Coronary artery (tissue), 2 donors: Measurements from ENCODE around the gene NAV3.

Experiments
- DNase-seq: peaks from one replicate; pipeline ENCODE4 v3.0.0-alpha.2; 2017; ENCODE audit warnings: low spot score
- H3K27ac ChIP-seq, 2 donors: fragments of 200-600 bp; sonication (generic); one replicate each; pipeline ENCODE4 v1.5.1; 2016 to 2019
- H3K4me3 ChIP-seq: fragments of 200-600 bp; sonication (generic); 2 replicates; pipeline ENCODE4 v1.5.1; 2016; ENCODE audit warnings: mild to moderate bottlenecking, moderate library complexity
- CTCF ChIP-seq: fragments of 200-600 bp; sonication (generic); IDR thresholded peaks from one replicate; pipeline ENCODE4 v1.5.1; 2019; ENCODE audit warnings: antibody characterized with exemption

The NAV3 gene

GRCh38 chr12:78085542-78086182, 255.0 kb downstream of the NAV3 start:
- DNase-seq, result no peak
- TF ChIP-seq CTCF, result no peak
- Histone ChIP-seq H3K27ac (no peak overlapping the region), H3K4me3 (no peak overlapping the region)

- no peak for DNase-seq
- no peak for TF ChIP-seq CTCF
- H3K27ac ChIP-seq, result no peak overlapping the region
- no peak overlapping the region for H3K4me3 ChIP-seq
Measured at GRCh38 chr12:78086553-78087362, 256.1 kb downstream of the NAV3 start.

GRCh38 chr12:78087363-78087675, 256.6 kb downstream of the NAV3 start:
- TF ChIP-seq CTCF, result no peak
- Histone ChIP-seq H3K27ac (no peak overlapping the region), H3K4me3 (no peak overlapping the region)
- no peak for DNase-seq

- Histone ChIP-seq H3K4me3 (peak overlapping the region; percentile 32), H3K27ac (no peak overlapping the region)
- DNase-seq, result no peak
- TF ChIP-seq CTCF, result no peak
Measured at GRCh38 chr12:78088391-78088832, 257.7 kb downstream of the NAV3 start.

- TF ChIP-seq CTCF, result no peak
- DNase-seq, result no peak
- H3K4me3 ChIP-seq, result no peak overlapping the region
- H3K27ac ChIP-seq, result no peak overlapping the region
Measured at GRCh38 chr12:78090266-78090665, 259.6 kb downstream of the NAV3 start.

- H3K4me3 ChIP-seq, result no peak overlapping the region
- H3K27ac ChIP-seq, result no peak overlapping the region
- no peak for TF ChIP-seq CTCF
Measured at GRCh38 chr12:78095623-78096022, 264.9 kb downstream of the NAV3 start.

More at GRCh38 chr12:78095623-78096022, 264.9 kb downstream of the NAV3 start:
- DNase-seq, result no peak
